GM18517 (cell line): ENCODE results near the gene TENM3.

Experiments
- ATAC-seq: cut with Tn5 transposase; IDR thresholded peaks from one replicate; pipeline ENCODE4 v1.9.1; 2021; ENCODE audit warnings: mild to moderate bottlenecking, moderate library complexity; ENCODE audit not compliant: unreplicated experiment

The TENM3 gene

DNA sequence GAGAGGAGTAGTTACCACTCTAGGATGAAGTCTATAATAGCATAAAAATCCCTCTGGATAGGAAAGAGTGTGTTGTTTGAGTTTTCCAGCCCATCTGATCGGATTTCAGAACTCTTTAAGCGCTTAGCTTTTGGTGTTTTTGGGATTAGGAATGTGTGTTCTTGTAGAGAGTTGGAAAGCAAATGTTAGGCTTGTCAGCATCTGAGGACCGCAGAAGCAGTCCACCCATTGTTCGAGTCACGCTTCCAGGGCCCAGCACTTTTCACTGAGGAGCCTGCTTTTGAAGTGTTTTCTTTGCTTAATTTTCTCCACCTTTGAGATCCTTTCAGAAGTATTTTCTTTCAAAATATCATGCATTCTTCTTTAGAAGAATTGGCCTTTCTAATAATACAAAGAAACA lies 306.2 kb downstream of the TENM3 start:
- no peak for ATAC-seq

DNA sequence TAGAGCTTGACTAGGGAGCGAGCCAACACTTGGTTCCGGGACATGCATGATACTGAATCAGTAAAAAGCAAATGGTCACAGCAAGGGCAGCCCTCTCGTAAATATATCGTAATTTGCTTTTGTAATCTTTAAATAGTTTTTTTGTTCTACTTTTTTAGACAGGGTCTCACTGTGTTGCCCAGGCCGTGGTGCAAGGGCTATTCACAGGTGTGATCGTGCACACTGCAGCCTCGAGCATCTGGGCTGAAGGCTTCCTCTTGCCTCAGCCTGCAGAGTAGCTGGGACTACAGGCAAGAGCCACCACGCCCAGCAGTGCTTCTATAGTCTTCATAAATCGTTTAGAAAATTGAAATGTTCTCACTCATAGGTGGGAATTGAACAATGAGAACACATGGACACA lies 309.7 kb downstream of the TENM3 start:
- no peak for ATAC-seq

DNA sequence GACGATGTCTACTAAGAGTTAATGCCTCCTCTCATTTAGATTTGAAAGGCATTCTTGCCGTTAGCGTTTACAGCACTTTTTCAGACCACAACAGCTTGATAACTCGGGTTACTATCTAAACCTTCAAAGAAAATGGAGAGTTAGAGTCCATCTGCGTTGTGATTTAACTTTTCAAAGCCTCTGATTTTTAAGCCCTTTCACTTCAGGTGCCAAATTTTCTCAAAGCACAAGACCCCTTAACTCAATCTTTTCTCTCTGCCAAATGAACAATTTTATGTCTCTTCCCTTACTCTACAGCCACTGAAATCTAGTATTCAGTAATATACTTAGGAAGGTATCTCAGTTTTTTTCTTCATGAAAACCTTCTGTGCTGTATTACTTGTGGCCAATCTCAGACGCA lies 310.5 kb downstream of the TENM3 start:
- no peak for ATAC-seq

DNA sequence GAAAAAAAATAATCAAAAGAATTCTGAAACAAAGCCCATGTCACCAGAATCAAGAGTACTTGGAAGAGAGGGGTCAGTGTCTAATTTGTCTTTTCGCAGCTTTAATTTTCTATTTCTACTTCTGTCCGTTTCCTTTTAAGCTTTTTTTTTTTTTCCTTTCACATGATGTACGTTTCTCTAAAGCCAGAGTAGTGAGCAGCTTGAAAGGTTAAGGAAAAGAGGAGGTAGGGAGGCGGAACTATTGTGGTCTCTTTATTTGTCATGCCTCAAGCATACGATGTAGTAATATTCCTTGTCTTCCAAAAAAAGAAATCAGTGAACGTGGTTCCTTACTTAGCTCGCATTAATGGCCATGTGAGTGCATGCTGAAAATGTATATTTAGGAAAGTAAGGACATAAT lies 311.5 kb downstream of the TENM3 start:
- ATAC-seq: no peak

DNA sequence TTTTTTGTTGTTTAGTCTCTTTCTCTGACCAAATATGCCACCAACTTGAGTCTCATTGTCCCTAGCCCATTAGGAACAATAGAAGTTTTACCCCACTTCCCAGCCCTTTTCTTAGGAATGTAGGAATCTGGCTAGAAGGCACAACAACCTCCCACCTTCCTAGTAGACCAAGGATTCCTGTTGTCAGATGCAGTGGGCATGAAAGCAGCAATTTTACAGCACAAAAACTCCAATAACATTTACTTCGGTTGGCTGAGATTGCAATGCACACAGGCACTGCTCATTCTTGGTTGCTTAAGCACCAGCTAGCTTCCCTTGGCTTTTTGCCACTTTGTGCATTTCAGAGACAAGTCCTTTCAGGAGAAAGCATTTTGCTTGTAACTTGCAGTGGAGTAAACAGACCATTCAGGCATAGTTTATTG lies 312.8 kb downstream of the TENM3 start:
- ATAC-seq: no peak

DNA sequence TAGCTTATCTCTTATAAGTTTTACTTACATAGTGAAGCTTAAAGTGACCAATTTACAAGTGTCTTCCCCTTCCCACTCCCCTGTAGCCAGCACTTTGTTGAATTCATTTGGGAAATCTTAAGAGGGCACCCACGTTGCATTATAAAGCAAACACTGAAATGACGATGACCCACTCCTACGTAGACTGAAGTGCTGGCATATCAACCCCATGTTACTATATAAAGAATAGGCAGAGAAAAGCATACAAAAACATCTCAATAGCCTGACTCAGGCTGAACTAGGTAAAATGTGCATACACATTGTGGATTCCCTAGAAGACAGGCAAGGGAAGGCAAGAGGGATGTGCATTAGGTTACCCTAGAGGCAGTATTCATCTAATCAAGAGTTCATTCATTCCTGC lies 313.4 kb downstream of the TENM3 start:
- no peak for ATAC-seq

DNA sequence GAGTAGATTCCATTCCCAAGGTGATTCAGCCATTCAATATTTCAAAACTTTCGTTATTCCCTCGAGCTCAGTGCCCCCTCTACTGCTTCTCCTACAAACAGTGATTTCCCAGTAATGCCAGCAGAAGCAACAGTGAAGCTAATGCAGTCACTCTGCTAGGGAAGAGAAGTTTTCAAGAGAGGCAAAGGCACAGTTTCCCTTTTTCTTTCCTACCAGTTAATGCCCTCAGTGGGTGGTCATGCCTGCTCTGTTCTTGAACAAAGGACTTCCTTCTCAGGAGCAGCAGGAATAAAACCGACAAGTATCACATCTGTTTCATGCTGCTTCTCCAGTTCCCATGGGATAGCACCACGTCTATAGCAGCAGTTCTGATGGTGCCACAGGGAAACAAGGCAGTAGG lies 317.2 kb downstream of the TENM3 start:
- no peak for ATAC-seq

DNA sequence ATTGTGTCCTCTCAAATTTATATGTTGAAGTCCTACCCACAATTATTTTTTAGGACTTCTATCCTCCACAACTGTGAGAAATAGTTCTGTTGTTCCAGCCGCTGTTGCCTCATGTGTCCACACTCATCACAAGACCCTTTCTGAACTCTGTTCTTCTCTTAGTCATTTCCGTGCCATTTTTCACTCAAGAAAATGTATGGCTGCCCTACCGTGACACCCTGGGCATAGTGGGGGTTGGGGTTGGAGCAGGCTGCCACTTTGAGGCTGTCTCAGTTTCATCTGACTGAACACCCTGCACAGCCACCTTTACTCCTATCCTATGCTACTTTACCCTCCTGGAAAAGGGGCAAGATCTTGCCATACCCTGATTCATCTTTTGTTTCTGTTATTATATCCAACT lies 319.1 kb downstream of the TENM3 start:
- ATAC-seq: no peak

DNA sequence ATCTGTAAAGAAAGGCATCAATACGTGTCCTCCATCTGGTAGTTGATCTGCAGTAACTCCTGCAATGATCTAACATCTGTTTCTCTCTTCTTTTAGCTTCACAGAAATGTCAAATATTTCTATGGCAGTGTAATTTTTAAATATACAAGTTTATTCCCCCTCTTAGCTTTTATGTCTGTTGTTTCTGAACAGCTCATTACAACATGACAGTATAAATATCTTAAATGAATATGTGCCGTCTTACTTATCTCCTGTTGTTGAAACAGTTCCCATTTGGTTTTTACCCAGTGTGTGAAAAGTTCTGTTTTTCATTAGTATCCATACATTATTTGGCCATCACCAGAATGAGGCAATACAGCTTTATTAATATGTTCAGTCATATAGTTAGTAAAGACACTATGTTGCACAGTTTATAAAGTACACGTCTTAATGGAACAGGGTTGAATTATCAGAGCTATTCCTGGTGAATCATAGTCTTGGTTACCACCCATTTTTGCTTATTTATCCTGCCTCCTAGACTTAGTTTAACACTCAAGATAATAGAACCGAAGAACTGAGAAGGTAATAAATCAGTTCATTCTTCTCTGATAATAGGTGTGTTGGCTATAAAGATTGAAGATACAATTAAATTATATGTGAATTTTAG lies 321.6 kb downstream of the TENM3 start:
- no peak for ATAC-seq

DNA sequence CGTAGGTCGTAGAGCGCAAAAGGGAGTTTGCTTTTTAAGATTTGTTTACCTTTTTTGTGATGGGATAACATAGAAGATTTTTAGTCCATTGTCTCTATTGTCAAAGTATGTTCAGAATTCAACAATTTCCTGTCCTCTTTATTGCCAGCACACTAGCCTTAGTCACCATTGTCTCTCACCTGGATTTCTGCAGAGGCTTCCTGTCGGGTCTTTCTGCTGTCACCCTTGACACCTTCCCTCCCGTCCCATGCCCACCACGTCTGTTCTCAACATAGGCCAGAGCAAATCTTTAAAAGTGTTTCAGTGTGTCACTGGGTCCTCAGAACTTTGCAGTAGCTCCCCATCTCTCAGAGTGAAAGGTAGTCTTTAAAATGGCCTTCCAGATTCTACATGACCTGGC lies 323.9 kb downstream of the TENM3 start:
- ATAC-seq: no peak

DNA sequence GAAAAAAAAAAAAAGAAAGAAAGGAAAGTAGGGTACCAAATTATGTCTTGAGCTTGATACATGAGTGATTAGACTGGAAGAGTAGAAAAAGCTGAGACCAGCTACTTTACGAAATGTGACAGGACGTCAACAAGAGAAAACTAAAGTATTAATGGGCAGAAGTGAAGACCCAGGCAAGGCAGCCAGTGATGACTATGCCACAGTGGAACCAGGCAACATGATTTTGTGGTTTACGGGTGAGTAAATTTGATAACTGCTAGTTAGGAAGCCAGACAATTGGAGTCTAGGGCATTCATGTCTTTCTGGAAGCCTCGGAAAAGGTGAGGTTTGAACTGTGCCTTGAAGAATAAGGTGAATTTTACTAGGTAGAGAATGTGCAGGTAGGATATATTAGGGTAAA lies 326.4 kb downstream of the TENM3 start:
- no peak for ATAC-seq

DNA sequence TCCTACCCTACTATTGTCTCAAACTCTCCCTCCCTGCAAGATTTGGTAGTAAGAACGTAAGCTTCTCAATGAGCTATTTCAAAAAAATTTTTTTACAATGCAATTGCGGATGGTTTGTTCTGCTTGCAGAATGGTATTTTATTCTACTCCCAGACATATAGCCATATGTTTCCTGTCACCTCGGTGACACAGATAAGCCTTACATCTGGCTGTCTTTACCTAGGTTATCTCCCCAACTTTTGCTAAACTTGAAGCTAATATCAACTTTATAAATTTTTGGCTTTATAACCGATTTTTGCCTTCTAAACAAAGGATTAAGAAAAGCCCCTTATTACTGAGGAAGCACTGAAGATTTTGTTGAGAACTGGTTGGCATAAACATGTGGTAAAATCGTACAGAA lies 331.5 kb downstream of the TENM3 start:
- ATAC-seq: no peak

DNA sequence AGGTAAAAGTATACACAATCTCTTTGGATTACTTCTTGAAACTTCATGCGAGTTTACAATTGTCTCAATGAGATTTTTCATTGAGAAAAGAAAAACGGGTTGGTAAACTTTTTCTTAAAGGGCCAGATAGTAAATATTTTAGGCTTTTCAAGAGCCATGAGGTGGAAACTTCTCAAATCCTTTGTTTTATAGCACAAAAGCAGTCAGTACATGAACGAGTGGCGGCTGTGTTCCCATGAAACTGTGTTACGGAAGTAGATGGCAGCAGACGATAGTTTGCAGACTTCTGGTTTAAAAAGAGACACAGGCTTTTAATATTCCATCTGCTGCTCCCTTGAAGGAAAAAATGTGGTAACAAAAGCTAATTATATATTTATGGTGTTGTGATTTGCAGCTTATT lies 332.0 kb downstream of the TENM3 start:
- ATAC-seq: no peak

DNA sequence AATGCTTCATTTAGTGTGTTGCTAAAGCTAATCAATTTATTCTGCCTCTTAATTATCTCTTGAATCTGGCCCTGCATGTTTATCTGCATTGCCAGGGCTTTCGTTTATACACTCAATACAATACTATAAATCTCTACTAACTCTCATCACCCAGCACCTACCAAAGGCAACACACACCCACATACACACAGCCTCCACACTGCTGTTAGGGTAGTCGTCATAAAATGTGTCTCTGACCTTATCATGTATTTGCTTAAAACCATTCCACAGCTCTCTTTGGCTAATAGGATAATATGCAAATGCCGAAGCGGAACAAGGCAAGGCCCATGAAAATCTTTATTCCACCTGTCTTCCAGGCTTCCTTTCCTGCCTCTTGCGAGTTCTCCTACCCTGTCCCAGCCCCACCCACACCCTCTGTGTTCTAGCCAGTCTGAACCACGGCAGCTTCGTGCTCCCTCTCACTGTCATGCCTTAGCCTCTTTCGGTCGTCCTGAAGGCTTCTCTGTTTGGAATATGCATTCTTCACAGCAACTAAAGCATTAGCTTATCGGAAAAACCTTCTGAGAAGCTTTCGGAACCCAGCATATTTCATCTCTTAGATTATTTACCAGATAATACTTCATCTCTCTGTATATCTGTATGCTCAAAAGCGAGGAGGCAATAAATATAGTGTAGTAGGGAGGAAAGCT lies 333.5 kb downstream of the TENM3 start:
- ATAC-seq: no peak

DNA sequence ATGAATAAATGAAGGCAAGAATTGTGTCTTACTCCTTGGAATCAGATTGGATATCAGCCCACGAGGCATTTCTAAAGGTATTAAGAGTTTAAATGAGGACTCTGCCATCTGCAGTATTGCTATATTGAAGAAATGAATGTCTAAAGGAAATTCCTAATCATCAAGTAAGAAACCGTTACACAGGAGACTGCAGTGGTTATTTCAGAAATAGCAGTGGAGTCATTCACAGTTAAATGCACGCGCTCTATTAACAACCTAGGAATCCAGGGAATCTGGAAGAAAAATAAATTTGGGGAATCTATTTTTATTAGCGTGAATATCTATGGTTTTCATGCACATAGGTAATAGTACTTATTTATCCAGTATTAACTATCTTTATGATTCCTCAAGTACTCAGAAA lies 334.2 kb downstream of the TENM3 start:
- no peak for ATAC-seq

DNA sequence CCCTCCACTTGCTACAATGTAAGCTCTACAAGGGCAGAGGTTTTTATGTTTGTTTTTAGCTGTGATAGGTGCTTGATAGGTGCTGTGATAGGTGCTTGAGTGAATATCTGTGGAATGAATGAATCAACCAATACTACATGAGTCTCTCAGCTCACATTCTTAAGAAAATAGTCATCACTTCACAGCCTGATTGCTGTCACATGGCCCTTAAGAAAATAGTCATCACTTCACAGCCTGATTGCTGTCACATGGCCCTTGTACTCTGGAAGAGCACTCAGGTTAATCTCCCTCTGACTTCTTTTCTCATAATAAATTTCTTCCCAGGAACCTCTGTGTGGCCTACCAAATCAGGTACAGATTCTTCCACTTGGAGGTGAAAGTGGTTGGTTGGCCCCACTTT lies 335.2 kb downstream of the TENM3 start:
- ATAC-seq: no peak

DNA sequence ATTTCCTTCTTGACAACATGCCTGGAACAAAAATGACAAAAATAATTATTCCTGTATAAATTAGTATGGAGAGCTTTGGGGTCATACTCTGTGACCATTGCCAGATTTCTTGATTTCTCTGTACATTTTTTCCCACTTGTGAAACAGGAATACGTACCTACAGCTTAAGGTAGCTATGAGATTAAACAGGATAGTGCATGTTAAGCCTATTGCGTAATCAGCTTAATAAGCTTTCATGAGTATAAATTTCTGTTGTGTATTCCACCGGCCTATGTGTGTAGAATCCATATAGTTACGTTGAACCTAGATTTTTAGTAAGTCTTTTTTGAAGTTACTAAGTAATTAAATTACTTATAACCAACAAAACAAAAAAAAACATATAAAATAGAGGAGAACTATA lies 339.0 kb downstream of the TENM3 start:
- ATAC-seq: no peak

DNA sequence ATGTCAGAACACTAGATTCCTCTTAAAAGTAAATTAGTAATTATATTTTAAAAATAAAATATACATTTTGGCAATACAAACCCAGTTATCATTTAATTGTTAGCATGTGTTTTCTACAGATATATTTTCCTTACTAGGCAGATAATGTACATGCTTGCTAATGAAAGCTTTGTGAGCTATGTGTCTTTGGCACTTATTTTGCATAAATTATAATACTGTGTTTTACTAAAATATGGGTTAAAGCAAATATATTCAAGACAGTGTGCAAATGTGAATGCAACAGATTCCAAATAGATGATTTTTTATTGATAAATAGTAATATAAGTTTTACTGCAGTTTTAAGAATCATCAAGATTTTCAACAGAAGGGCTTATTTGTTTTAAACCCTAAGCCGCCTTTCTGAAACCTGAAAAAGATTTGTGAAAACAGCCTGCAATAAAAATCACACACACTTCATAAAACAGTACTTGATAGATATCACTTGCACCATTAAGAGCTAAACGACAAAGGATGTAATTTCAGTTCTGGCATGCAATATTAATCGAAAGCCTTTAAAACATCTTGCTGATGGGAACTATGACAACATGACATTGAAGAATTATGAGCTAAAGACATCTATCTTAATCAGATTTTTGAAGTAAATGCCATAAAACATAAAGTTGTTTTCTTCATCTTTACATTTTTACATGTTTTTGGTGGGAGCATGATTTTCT lies 340.7 kb downstream of the TENM3 start:
- no peak for ATAC-seq

DNA sequence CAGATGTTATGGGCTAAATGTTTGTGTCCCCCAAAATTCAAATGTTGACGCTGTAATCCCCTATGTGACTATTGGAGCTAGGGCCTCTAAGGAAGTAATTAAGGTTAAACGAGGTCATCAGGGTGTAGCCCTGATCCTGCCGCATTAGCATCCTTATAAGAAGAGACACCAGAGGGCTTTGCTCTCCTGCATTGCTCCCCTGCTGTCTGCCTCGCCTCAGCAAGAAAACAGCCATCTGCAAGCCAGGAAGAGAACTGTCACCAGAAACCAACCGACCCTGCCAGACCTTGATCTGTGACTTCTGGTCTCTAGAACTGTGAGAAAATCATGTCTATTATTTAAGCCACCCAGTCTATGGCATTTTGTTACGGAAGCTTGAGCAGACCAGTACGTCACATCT lies 342.1 kb downstream of the TENM3 start:
- ATAC-seq: no peak

DNA sequence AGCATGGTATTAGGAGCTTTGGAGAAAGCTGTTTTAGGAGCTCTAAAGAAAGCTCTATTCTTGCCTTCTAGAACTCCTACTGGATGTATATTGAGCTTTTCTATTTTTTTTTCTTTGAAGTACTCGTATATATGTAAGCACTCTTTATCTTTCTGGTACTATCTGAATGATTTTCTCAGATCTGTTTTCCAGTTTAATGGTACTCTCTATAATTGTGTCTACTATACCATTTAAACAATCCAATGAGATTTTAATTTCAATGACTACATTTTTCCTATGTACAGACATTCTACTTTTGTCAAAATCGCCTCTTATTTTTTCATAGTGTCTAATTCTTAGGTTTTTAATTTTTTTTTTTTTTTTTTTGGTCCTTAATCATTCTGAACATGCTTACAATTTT lies 345.9 kb downstream of the TENM3 start:
- no peak for ATAC-seq

DNA sequence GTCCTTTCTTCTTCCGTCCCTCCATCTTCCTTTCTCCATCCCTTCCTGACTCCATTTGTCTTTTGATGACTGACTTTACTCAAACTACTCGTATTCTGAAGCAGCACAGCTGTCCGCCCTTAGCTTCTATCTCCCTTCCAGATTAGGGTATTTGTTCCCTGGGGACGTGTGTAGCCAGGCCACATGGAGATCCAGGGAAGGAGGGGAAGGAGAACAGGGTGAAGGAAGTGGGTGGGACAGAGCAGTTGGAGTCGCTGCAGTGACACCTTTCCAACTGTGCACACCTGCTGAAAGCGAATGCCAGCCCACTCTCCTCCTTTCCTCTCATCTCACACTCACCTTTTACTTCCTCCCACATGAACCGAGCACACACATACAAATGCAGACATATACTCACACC lies 350.2 kb downstream of the TENM3 start:
- ATAC-seq: no peak

DNA sequence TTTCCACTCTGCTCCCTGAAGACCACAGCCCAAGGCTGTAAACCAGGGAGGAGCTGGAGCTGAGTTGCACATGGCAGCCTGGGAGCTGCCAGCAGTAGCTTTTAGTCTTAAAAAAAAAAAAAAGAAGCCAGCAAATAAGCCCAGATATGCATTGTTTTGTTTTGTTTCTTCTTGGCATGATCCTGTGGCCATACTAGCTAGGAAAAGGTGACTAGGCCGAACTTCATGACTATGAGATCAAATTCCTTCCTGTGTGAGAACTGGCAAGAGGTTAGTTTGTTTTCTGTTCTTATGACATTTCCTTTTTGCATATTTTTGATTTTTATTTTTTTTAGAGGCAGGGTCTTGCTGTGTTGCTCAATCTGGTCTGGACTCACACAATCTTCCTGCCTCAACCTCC lies 350.7 kb downstream of the TENM3 start:
- no peak for ATAC-seq
